LNCaP clone FGC (cell line): Measurements from ENCODE around the gene ADAMTS16.

ENCODE experiments used
- DNase-seq: peaks from one replicate; pipeline ENCODE4 v3.0.0-alpha.2; 2011; ENCODE audit warnings: low read depth
- H3K4me3 ChIP-seq: 2 replicates; pipeline ENCODE4 v1.5.1; 2011; ENCODE audit warnings: mild to moderate bottlenecking, low read depth, low read length, control low read depth
- TF ChIP-seq, protein P1 (sequence below): IDR thresholded peaks from 2 replicates; pipeline ENCODE4 v1.5.1; 2012; ENCODE audit warnings: mild to moderate bottlenecking; ENCODE audit not compliant: control insufficient read depth, insufficient read depth; ENCODE audit errors: extremely low read depth

ADAMTS16 gene

DNA sequence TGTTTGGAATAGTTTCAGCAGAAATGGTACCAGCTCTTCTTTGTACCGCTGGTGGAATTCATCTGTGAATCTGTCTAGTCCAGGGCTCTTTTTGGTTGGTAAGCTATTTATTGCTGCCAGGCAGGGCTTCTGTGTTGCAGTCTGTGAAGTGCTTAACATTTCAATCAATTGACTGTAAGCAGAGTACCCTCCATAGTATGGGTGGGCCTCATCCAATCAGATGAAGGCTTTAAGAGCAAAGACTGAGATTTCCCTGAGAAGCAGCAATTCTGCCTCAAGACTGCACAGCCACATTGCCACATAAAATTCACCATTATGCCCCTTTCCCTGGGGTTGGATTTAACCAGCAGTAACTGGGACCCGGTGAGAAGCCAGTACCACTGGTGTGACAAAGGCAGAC, 183.4 kb downstream of the ADAMTS16 start:
- no peak for DNase-seq
- TF ChIP-seq, protein P1, sequence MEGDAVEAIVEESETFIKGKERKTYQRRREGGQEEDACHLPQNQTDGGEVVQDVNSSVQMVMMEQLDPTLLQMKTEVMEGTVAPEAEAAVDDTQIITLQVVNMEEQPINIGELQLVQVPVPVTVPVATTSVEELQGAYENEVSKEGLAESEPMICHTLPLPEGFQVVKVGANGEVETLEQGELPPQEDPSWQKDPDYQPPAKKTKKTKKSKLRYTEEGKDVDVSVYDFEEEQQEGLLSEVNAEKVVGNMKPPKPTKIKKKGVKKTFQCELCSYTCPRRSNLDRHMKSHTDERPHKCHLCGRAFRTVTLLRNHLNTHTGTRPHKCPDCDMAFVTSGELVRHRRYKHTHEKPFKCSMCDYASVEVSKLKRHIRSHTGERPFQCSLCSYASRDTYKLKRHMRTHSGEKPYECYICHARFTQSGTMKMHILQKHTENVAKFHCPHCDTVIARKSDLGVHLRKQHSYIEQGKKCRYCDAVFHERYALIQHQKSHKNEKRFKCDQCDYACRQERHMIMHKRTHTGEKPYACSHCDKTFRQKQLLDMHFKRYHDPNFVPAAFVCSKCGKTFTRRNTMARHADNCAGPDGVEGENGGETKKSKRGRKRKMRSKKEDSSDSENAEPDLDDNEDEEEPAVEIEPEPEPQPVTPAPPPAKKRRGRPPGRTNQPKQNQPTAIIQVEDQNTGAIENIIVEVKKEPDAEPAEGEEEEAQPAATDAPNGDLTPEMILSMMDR, result no peak
- H3K4me3 ChIP-seq, result no peak overlapping the region

DNA sequence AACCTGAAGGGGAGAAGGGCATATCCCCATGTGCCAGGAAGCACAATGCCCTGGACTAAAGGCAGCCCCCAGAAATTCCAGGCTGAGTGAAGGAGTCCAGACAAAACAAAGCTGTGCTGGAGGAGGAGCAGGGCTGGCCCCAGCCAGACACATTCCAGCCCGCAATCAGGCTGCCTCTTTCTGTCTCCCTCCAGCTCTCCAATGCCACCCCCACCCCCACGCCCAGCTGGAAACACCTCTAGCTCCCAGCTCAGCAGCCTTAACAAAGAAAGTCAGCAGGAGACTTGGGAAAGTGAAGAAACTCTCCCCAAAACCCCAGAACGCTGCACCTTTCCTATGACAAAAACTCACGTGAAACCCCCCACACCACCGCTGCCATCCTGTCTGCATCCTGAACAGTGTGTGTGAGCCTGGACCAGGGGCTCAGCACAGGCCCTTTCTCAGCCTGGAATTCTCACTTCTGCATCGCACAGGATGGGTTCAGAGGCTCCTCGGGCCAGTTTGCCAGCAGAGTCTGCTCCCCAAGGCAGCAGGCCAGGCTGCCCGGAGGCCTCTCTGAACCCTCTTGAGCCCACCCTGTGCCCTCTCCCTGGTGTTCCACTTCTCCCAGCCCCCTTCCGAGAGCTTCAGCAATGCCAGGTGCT, 186.1 kb downstream of the ADAMTS16 start:
- no peak for DNase-seq
- H3K4me3 ChIP-seq, result no peak overlapping the region
- TF ChIP-seq, protein P1, result no peak

DNA sequence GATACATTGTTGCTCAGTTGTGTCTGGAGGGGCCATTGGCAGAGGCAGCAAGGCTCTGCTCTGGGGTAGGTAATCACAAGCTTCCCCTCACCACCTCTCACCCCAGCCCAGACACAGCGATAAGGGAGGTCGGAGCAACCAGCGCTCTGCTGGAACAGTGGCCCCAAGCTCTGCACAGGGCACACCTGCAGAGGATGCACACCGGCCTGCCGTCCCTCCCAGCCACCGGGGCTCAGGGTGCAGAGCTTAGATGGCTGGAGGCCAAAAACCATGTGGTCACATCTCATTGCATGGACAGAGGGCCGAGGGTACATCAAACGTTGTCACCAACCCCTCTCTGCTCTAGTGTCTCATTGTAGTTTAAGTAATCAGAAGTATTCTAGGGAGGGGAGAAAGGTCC, 187.0 kb downstream of the ADAMTS16 start:
- no peak for DNase-seq
- no peak overlapping the region for H3K4me3 ChIP-seq
- TF ChIP-seq, protein P1, result no peak

DNA sequence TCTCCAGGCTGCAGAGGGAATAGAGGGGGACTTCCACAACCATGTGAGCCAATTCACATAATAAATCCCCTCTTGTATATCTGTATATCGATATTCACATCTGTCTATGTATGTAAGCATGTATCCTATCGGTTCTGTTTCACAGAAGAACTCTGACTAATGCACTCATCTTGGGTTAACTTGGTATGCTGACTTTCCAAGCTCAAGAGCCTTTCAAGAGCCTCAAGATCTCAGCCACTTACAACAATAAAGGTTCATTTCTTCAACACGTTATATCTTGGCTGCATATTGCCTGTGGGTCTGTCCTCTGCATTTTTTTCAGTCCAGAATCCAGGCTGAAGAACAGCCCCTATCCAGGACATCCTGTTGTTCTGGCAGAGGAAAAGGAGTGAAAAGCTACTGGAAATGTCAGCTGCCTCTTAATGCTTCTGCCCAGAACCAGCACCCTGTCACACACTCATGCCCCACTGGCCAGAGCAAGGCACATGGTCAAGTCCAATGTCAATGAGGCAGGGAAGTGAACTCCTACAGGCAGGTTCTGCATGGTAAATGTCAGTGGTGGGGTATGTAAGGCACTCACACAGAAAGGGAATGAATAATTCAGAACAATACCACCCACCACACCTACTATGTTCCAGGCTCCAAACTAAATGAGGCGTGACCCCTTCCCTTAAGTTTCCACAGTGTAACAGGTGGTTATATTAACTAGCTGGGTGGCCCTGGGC, 190.8 kb downstream of the ADAMTS16 start:
- no peak for DNase-seq
- no peak overlapping the region for H3K4me3 ChIP-seq
- TF ChIP-seq, protein P1, result no peak

DNA sequence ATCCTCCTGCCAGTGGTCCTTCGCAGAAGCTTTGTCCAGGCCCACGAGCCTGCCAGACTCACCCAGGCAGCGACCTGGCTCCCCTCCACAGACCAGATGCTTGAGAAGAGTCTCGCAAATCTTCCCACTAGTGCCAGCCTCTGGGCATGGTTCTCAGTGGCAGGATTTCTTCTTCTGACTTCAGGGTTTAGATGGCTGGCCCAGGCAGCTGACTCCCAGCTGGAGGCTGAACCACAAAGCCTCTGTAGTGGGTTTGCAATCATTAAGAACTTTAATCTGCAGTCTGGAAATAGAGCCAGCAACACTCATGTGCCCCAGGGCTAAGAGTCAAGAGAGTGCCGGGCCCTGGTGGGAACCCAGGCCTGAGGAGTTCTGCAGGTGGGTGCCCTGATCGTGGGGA, 191.7 kb downstream of the ADAMTS16 start:
- TF ChIP-seq, protein P1, result no peak
- no peak for DNase-seq
- no peak overlapping the region for H3K4me3 ChIP-seq

DNA sequence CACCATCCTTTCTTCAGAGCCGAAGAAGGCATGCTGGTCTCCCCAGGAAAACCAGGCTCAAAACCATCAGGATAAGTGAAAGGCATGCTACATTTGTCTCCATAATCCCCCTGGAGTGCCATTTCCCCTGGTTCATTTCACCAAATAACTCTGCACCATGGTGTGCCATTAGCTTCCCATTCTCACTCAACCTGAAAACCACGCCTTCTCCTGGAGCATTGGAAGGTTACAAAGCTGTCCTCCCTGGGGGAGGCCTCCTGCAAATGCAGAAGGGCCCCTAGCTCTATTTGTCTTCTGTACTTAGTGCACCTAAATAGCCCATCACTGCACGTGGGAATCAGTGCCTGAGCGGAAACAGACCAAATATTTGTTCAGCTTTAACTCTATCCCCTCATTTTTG, 192.2 kb downstream of the ADAMTS16 start:
- DNase-seq, result no peak
- no peak overlapping the region for H3K4me3 ChIP-seq
- TF ChIP-seq, protein P1, result no peak
